PFSK-1 (cell line): ENCODE data around the gene TAF6L.

Source experiments
- FOXP2 ChIP-seq: optimal IDR thresholded peaks from 2 replicates; pipeline ENCODE3; 2011; ENCODE audit warnings: borderline replicate concordance, control low read depth, inconsistent platforms; ENCODE audit not compliant: insufficient read depth; ENCODE audit errors: extremely low read length, extremely low read depth
- POLR2AphosphoS5 ChIP-seq: IDR thresholded peaks from 2 replicates; pipeline ENCODE4 v1.6.1; 2012; ENCODE audit warnings: low read depth, mild to moderate bottlenecking, control low read depth, low read length, moderate library complexity
- REST ChIP-seq, 2 experiments: IDR thresholded peaks; 2 replicates each; pipeline versions ENCODE4 v1.6.1 to v1.8.0; 2011 to 2012; ENCODE audit warnings: low read depth in 2 of 2, low read length in 2 of 2, control low read depth in 1 of 2, inconsistent platforms in 1 of 2, mild to moderate bottlenecking in 1 of 2, moderate library complexity in 1 of 2; ENCODE audit not compliant: insufficient read depth in 1 of 2
- SIN3A ChIP-seq: IDR thresholded peaks from 2 replicates; pipeline ENCODE4 v1.6.1; 2012; ENCODE audit warnings: mild to moderate bottlenecking, low read length, moderate library complexity, borderline replicate concordance; ENCODE audit not compliant: insufficient read depth
- TAF1 ChIP-seq: IDR thresholded peaks from 2 replicates; pipeline ENCODE4 v1.6.1; 2012; ENCODE audit warnings: low read length, control low read depth, borderline replicate concordance; ENCODE audit not compliant: insufficient read depth

- TF ChIP-seq POLR2AphosphoS5 (no peak), REST (IDR thresholded peaks at IDR 0.05; ENCODE audit: insufficient read depth in 1 of 2, low read depth in 2 of 2, low read length in 2 of 2) (no peak), TAF1 (no peak), SIN3A (no peak), FOXP2 (no peak)
These were observed 28.3 kb downstream of the TAF6L start for GRCh38 chr11:62799486-62799885.
